Trophoblast cell (in vitro differentiated cells and primary cell): Measurements from ENCODE around the gene PCSK5.

Experiments
- DNase-seq, 2 donors: peaks; one replicate each; pipeline ENCODE4 v3.0.0-alpha.2; 2016
- H2AFZ ChIP-seq: 2 replicates; pipeline ENCODE4 v1.6.1; 2013; ENCODE audit warnings: low read length, moderate library complexity, mild to moderate bottlenecking; ENCODE audit not compliant: insufficient read depth, poor library complexity
- H2AK5ac ChIP-seq: 2 replicates; pipeline ENCODE4 v1.6.1; 2013; ENCODE audit warnings: mild to moderate bottlenecking, low read length
- H2BK120ac ChIP-seq: 2 replicates; pipeline ENCODE4 v1.6.1; 2013; ENCODE audit warnings: low read length, mild to moderate bottlenecking, moderate library complexity; ENCODE audit not compliant: insufficient read depth, poor library complexity
- H2BK12ac ChIP-seq: 2 replicates; pipeline ENCODE4 v1.6.1; 2013; ENCODE audit warnings: mild to moderate bottlenecking, low read length, moderate library complexity
- H2BK5ac ChIP-seq: 2 replicates; pipeline ENCODE4 v1.6.1; 2013; ENCODE audit warnings: low read length, low read depth, moderate library complexity, mild to moderate bottlenecking; ENCODE audit not compliant: poor library complexity
- H3K14ac ChIP-seq: 2 replicates; pipeline ENCODE4 v1.6.1; 2013; ENCODE audit warnings: mild to moderate bottlenecking, low read length
- H3K18ac ChIP-seq: 2 replicates; pipeline ENCODE4 v1.6.1; 2013; ENCODE audit warnings: mild to moderate bottlenecking, low read length
- H3K23ac ChIP-seq: 2 replicates; pipeline ENCODE4 v1.6.1; 2013; ENCODE audit warnings: low read length
- H3K27ac ChIP-seq: 2 replicates; pipeline ENCODE4 v1.5.1; 2013; ENCODE audit warnings: low read depth, mild to moderate bottlenecking, inconsistent platforms, low read length, moderate library complexity
- H3K27me3 ChIP-seq: 2 replicates; pipeline ENCODE4 v1.6.1; 2013; ENCODE audit warnings: inconsistent platforms, mild to moderate bottlenecking, low read length, moderate library complexity; ENCODE audit not compliant: insufficient read depth
- H3K36me3 ChIP-seq, 2 experiments: 1 replicate in 1 of 2; 2 replicates in 1 of 2; pipeline ENCODE4 v1.6.1; 2013; ENCODE audit warnings: low read length in 2 of 2, mild to moderate bottlenecking in 2 of 2, moderate library complexity in 1 of 2; ENCODE audit not compliant: insufficient read depth in 2 of 2, control insufficient read depth in 1 of 2
- H3K4ac ChIP-seq: 2 replicates; pipeline ENCODE4 v1.6.1; 2013; ENCODE audit warnings: low read depth, mild to moderate bottlenecking, low read length, moderate library complexity
- H3K4me1 ChIP-seq, 2 experiments: 1 replicate in 1 of 2; 2 replicates in 1 of 2; pipeline ENCODE4 v1.6.1; 2013; ENCODE audit warnings: low read length in 2 of 2, mild to moderate bottlenecking in 2 of 2, moderate library complexity in 1 of 2; ENCODE audit not compliant: insufficient read depth in 2 of 2, control insufficient read depth in 1 of 2
- H3K4me2 ChIP-seq: 2 replicates; pipeline ENCODE4 v1.6.1; 2013; ENCODE audit warnings: inconsistent platforms, mild to moderate bottlenecking, low read length, moderate library complexity
- H3K4me3 ChIP-seq: 2 replicates; pipeline ENCODE4 v1.5.1; 2013; ENCODE audit warnings: mild to moderate bottlenecking, low read depth, low read length, inconsistent platforms
- H3K79me1 ChIP-seq: one replicate; pipeline ENCODE4 v1.6.1; 2013; ENCODE audit warnings: low read length
- H3K79me2 ChIP-seq: 2 replicates; pipeline ENCODE4 v1.6.1; 2013; ENCODE audit warnings: low read length, mild to moderate bottlenecking; ENCODE audit not compliant: control insufficient read depth, insufficient read depth, poor library complexity
- H3K9ac ChIP-seq: 2 replicates; pipeline ENCODE4 v1.6.1; 2013; ENCODE audit warnings: mild to moderate bottlenecking, low read length
- H3K9me3 ChIP-seq: 2 replicates; pipeline ENCODE4 v1.6.1; 2013; ENCODE audit warnings: low read depth, mild to moderate bottlenecking, control low read depth, inconsistent platforms, low read length; ENCODE audit not compliant: insufficient read depth
- H4K12ac ChIP-seq: 2 replicates; pipeline ENCODE4 v1.6.1; 2013; ENCODE audit warnings: low read depth, mild to moderate bottlenecking, low read length, moderate library complexity
- H4K8ac ChIP-seq: 2 replicates; pipeline ENCODE4 v1.6.1; 2013; ENCODE audit warnings: low read depth, mild to moderate bottlenecking, low read length, moderate library complexity
- H4K91ac ChIP-seq: one replicate; pipeline ENCODE4 v1.6.1; 2013; ENCODE audit warnings: low read depth, mild to moderate bottlenecking, low read length, moderate library complexity
- WGBS: extraction: QIAGEN DNeasy Blood & Tissue Kit; methylation state at CpG from one replicate; pipeline ENCODE4 v1.1.7; 2013; ENCODE audit warnings: missing lambda C conversion rate; ENCODE audit not compliant: insufficient read length, insufficient coverage; ENCODE audit errors: extremely low coverage; 5-methylcytosine and 5-hydroxymethylcytosine counted together

Gene PCSK5

DNA sequence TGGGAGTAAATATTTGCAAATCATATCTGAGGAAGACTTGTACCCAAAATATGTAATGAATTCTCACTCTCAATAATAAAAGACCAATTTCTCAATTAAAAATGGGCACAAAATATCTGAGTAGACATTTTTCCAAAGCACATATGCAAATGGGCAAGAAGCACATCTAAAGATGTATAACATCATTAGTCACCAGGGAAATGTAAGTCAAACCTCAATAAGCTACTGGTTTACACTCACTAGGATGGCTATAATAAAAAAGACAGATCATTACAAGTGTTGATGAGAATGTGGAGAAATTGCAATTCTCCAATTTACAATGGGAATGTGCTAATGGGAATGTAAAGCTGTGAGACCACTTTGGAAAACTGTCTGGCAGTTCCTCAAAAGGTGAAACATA lies 13.9 kb downstream of the PCSK5 start:
- Histone ChIP-seq H2AK5ac (no peak overlapping the region), H3K27ac (no peak overlapping the region), H3K14ac (no peak overlapping the region), H3K4me2 (no peak overlapping the region), H4K8ac (no peak overlapping the region), H3K4ac (no peak overlapping the region), H3K79me2 (no peaks in the 10 kb centered on the region), H3K23ac (no peak overlapping the region), H3K4me1 (peaks cover 1 to 2% of the 10 kb centered on the region in 2 experiments), H2BK5ac (no peak overlapping the region), H3K9me3 (no peaks in the 10 kb centered on the region), H2BK12ac (no peak overlapping the region), H3K27me3 (no peaks in the 10 kb centered on the region), H2AFZ (no peak overlapping the region), H3K36me3 (no peaks in the 10 kb centered on the region), H2BK120ac (no peak overlapping the region), H3K79me1 (peaks cover 2% of the 10 kb centered on the region), H3K4me3 (no peak overlapping the region), H4K91ac (no peak overlapping the region), H3K9ac (no peak overlapping the region), H3K18ac (no peak overlapping the region), H4K12ac (no peak overlapping the region)
- DNase-seq: no peak

DNA sequence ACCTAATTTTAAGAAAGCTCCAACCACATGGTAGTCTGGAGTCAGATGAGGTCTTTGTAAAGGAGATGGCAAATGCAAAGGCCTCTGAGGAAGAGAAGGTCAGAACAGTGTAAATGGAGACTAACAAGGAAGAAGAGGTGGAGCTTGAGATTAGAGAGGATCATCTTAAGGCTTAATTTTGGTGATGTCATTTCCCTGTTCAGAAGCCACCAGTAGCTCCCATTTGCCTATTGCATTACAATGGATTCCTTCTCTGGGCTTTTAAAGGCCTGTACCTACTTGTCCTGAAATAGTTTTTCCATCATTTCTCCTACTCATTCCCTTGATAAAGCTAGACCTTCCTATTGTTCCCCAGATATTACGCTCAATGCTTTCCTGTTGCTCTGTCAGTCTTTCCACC lies 16.1 kb downstream of the PCSK5 start:
- Histone ChIP-seq H3K79me1 (peaks cover 2% of the 10 kb centered on the region), H4K12ac (no peak overlapping the region), H3K27me3 (no peaks in the 10 kb centered on the region), H3K27ac (no peak overlapping the region), H3K79me2 (no peaks in the 10 kb centered on the region), H3K14ac (no peak overlapping the region), H2AFZ (no peak overlapping the region), H2AK5ac (no peak overlapping the region), H3K9ac (no peak overlapping the region), H3K4ac (no peak overlapping the region), H2BK12ac (no peak overlapping the region), H3K18ac (no peak overlapping the region), H3K4me3 (no peak overlapping the region), H3K4me1 (peaks cover 1 to 2% of the 10 kb centered on the region in 2 experiments), H2BK120ac (no peak overlapping the region), H4K91ac (no peak overlapping the region), H3K4me2 (no peak overlapping the region), H4K8ac (no peak overlapping the region), H3K23ac (no peak overlapping the region), H3K36me3 (no peaks in the 10 kb centered on the region), H3K9me3 (no peaks in the 10 kb centered on the region), H2BK5ac (no peak overlapping the region)
- no CpG with 5 or more reads among the region's 1 CpG for WGBS
- no peak for DNase-seq

GRCh38 chr9:75907329-75907728 lies 16.9 kb downstream of the PCSK5 start:
- Histone ChIP-seq H3K4me2 (no peak overlapping the region), H3K79me1 (peaks cover 2% of the 10 kb centered on the region), H2AK5ac (no peak overlapping the region), H2BK120ac (no peak overlapping the region), H2AFZ (no peak overlapping the region), H3K18ac (no peak overlapping the region), H2BK5ac (no peak overlapping the region), H3K79me2 (no peaks in the 10 kb centered on the region), H4K8ac (no peak overlapping the region), H3K27ac (no peak overlapping the region), H3K9me3 (no peaks in the 10 kb centered on the region), H3K14ac (no peak overlapping the region), H4K12ac (no peak overlapping the region), H4K91ac (no peak overlapping the region), H3K4ac (no peak overlapping the region), H3K4me1 (peaks cover 1 to 2% of the 10 kb centered on the region in 2 experiments), H3K27me3 (no peaks in the 10 kb centered on the region), H3K23ac (no peak overlapping the region), H3K4me3 (no peak overlapping the region), H2BK12ac (no peak overlapping the region), H3K36me3 (no peaks in the 10 kb centered on the region), H3K9ac (no peak overlapping the region)
- no CpG with 5 or more reads among the region's 3 CpGs for WGBS
- DNase-seq: no peak

GRCh38 chr9:75907923-75908322 lies 17.4 kb downstream of the PCSK5 start:
- H2AFZ ChIP-seq: no peak overlapping the region
- H2AK5ac ChIP-seq: no peak overlapping the region
- no peak overlapping the region for H3K23ac ChIP-seq
- H3K9me3 ChIP-seq: no peaks in the 10 kb centered on the region
- H3K4me1 ChIP-seq: peaks cover 1 to 2% of the 10 kb centered on the region in 2 experiments
- no peak overlapping the region for H4K12ac ChIP-seq
- DNase-seq: no peak
- no CpG with 5 or more reads among the region's 1 CpG for WGBS
- no peak overlapping the region for H2BK120ac ChIP-seq
- H3K36me3 ChIP-seq: no peaks in the 10 kb centered on the region
- no peak overlapping the region for H2BK12ac ChIP-seq
- no peak overlapping the region for H3K14ac ChIP-seq
- no peak overlapping the region for H4K8ac ChIP-seq
- H3K27me3 ChIP-seq: no peaks in the 10 kb centered on the region
- H3K4me3 ChIP-seq: no peak overlapping the region
- H3K4me2 ChIP-seq: no peak overlapping the region
- H2BK5ac ChIP-seq: no peak overlapping the region
- no peak overlapping the region for H3K4ac ChIP-seq
- H3K27ac ChIP-seq: no peak overlapping the region
- no peak overlapping the region for H3K9ac ChIP-seq
- H3K79me2 ChIP-seq: no peaks in the 10 kb centered on the region
- H3K79me1 ChIP-seq: peaks cover 2% of the 10 kb centered on the region
- no peak overlapping the region for H3K18ac ChIP-seq
- no peak overlapping the region for H4K91ac ChIP-seq
